SK-N-SH (cell line): ENCODE results near the gene GRIA1.

ENCODE experiments used
- CHD2 ChIP-seq: fragments of 150-350 bp; IDR thresholded peaks from 2 replicates; pipeline ENCODE4 v1.6.1; 2018; ENCODE audit warnings: low read length; ENCODE audit not compliant: partially characterized antibody
- ELF1 ChIP-seq: IDR thresholded peaks from 2 replicates; pipeline ENCODE4 v1.4.0; 2012
- EP300 ChIP-seq, 2 experiments: IDR thresholded peaks; 2 replicates each; pipeline versions ENCODE4 v1.4.0 to v1.6.1; 2012; ENCODE audit warnings: borderline replicate concordance in 1 of 2, low read depth in 1 of 2, low read length in 1 of 2
- MAX ChIP-seq: IDR thresholded peaks from 2 replicates; pipeline ENCODE4 v1.4.0; 2012; ENCODE audit warnings: low read depth
- POLR2AphosphoS5 ChIP-seq: IDR thresholded peaks from 2 replicates; pipeline ENCODE4 v1.6.1; 2012; ENCODE audit warnings: low read depth, low read length
- RCOR1 ChIP-seq: fragments of 150-350 bp; IDR thresholded peaks from 2 replicates; pipeline ENCODE4 v1.6.1; 2017; ENCODE audit warnings: antibody characterized with exemption, low read length
- RXRA ChIP-seq: IDR thresholded peaks from 2 replicates; pipeline ENCODE4 v1.4.0; 2012; ENCODE audit warnings: low read depth, mild to moderate bottlenecking, borderline replicate concordance
- SIN3A ChIP-seq: IDR thresholded peaks from 2 replicates; pipeline ENCODE4 v1.6.1; 2012; ENCODE audit warnings: low read depth, mild to moderate bottlenecking, low read length, moderate library complexity, borderline replicate concordance
- TF ChIP-seq, protein P1 (sequence below): fragments of 200-600 bp; sonication (generic); IDR thresholded peaks from 2 replicates; pipeline ENCODE4 v1.6.1; 2017; ENCODE audit warnings: antibody characterized with exemption, mild to moderate bottlenecking, moderate library complexity
- TF ChIP-seq, protein P2 (sequence below): IDR thresholded peaks from 2 replicates; pipeline ENCODE4 v1.6.1; 2012; ENCODE audit warnings: mild to moderate bottlenecking, low read depth, low read length, moderate library complexity

DNA sequence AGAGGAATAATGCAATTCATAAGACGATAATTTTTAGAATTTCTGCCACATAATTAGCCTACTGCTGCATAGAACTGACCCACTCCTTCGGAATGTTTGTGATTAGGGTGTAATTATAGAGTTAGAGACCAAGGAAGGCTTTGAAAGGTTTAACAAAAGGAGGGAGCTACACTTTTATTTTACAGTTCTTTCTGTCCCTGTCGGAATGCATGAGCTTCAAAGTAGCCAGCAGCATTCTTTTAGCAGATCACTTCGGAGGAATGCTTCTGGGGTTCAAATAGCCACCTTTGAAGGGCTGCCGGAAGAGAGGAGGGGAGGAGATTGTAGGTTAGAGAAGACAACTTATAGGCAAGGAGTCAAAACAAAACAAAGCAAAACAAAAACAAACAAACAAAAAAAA is 168.1 kb downstream of the GRIA1 start:
- TF ChIP-seq, protein P1, sequence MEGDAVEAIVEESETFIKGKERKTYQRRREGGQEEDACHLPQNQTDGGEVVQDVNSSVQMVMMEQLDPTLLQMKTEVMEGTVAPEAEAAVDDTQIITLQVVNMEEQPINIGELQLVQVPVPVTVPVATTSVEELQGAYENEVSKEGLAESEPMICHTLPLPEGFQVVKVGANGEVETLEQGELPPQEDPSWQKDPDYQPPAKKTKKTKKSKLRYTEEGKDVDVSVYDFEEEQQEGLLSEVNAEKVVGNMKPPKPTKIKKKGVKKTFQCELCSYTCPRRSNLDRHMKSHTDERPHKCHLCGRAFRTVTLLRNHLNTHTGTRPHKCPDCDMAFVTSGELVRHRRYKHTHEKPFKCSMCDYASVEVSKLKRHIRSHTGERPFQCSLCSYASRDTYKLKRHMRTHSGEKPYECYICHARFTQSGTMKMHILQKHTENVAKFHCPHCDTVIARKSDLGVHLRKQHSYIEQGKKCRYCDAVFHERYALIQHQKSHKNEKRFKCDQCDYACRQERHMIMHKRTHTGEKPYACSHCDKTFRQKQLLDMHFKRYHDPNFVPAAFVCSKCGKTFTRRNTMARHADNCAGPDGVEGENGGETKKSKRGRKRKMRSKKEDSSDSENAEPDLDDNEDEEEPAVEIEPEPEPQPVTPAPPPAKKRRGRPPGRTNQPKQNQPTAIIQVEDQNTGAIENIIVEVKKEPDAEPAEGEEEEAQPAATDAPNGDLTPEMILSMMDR = no peak
- TF ChIP-seq MAX (no peak), ELF1 (no peak), SIN3A (no peak), RCOR1 (no peak), POLR2AphosphoS5 (no peak), RXRA (no peak), EP300 (IDR thresholded peaks at IDR 0.05; ENCODE audit: borderline replicate concordance in 1 of 2, low read depth in 1 of 2, low read length in 1 of 2) (no peak), CHD2 (no peak)
- TF ChIP-seq, protein P2, sequence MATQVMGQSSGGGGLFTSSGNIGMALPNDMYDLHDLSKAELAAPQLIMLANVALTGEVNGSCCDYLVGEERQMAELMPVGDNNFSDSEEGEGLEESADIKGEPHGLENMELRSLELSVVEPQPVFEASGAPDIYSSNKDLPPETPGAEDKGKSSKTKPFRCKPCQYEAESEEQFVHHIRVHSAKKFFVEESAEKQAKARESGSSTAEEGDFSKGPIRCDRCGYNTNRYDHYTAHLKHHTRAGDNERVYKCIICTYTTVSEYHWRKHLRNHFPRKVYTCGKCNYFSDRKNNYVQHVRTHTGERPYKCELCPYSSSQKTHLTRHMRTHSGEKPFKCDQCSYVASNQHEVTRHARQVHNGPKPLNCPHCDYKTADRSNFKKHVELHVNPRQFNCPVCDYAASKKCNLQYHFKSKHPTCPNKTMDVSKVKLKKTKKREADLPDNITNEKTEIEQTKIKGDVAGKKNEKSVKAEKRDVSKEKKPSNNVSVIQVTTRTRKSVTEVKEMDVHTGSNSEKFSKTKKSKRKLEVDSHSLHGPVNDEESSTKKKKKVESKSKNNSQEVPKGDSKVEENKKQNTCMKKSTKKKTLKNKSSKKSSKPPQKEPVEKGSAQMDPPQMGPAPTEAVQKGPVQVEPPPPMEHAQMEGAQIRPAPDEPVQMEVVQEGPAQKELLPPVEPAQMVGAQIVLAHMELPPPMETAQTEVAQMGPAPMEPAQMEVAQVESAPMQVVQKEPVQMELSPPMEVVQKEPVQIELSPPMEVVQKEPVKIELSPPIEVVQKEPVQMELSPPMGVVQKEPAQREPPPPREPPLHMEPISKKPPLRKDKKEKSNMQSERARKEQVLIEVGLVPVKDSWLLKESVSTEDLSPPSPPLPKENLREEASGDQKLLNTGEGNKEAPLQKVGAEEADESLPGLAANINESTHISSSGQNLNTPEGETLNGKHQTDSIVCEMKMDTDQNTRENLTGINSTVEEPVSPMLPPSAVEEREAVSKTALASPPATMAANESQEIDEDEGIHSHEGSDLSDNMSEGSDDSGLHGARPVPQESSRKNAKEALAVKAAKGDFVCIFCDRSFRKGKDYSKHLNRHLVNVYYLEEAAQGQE = no peak
